ENCODE results near the gene XIRP1.
"Not testable (repeated sequence)": the region's sequence is repeated elsewhere in the genome, so short reads cannot be mapped to it uniquely, and the experiment has no call there.

Gene XIRP1

GRCh38 chr3:39192490-39193092 is at the start of gene XIRP1:
Gene XIRP1, minus strand, starts transcription at chr3:39192595. Its CDS starts 3,150 bp downstream, at chr3:39189445.
- no peak for DNase-seq

- no peak for DNase-seq
Measured at GRCh38 chr3:39241561-39241960, 49.2 kb upstream of the XIRP1 start.

- no peak for DNase-seq
Measured at GRCh38 chr3:39237027-39237426, 44.6 kb upstream of the XIRP1 start.

GRCh38 chr3:39234651-39235050 is 42.3 kb upstream of the XIRP1 start:
- peak; percentile 66 for DNase-seq

GRCh38 chr3:39232859-39233258 is 40.5 kb upstream of the XIRP1 start:
- no peak for DNase-seq

GRCh38 chr3:39230453-39230852 is 38.1 kb upstream of the XIRP1 start:
- no peak for DNase-seq

GRCh38 chr3:39228496-39228895 is 36.1 kb upstream of the XIRP1 start:
- DNase-seq, result no peak

GRCh38 chr3:39227596-39227995 is 35.2 kb upstream of the XIRP1 start:
- not testable (repeated sequence) for DNase-seq

GRCh38 chr3:39226106-39226741 is 33.8 kb upstream of the XIRP1 start:
- no peak for DNase-seq

- no peak for DNase-seq
Measured at GRCh38 chr3:39224288-39224687, 31.9 kb upstream of the XIRP1 start.

GRCh38 chr3:39222939-39223338 is 30.5 kb upstream of the XIRP1 start:
- no peak for DNase-seq

GRCh38 chr3:39222462-39222861 is 30.1 kb upstream of the XIRP1 start:
- no peak for DNase-seq

GRCh38 chr3:39221141-39221530 is 28.7 kb upstream of the XIRP1 start:
- DNase-seq, result no peak

GRCh38 chr3:39220407-39221140 is 28.2 kb upstream of the XIRP1 start:
- DNase-seq, result no peak

GRCh38 chr3:39219702-39220101 is 27.3 kb upstream of the XIRP1 start:
- no peak for DNase-seq

- no peak for DNase-seq
Measured at GRCh38 chr3:39216176-39216790, 23.9 kb upstream of the XIRP1 start.

- no peak for DNase-seq
Measured at GRCh38 chr3:39213613-39214012, 21.2 kb upstream of the XIRP1 start.

GRCh38 chr3:39212665-39213064 is 20.3 kb upstream of the XIRP1 start:
- no peak for DNase-seq

- no peak for DNase-seq
Measured at GRCh38 chr3:39211332-39212130, 19.1 kb upstream of the XIRP1 start.

GRCh38 chr3:39210078-39210477 is 17.7 kb upstream of the XIRP1 start:
- DNase-seq, result no peak

- DNase-seq, result no peak
Measured at GRCh38 chr3:39209329-39209970, 17.1 kb upstream of the XIRP1 start.

- DNase-seq, result peak; percentile 70
Measured at GRCh38 chr3:39208463-39209055, 16.2 kb upstream of the XIRP1 start.

All from activated effector memory CD4-positive, alpha-beta T cell treated with anti-CD3 and anti-CD28 coated beads, Interleukin-2, amount 50 U/mL, for 16 hours (primary cell).